SKM-1 (cell line): ENCODE results near the gene MIOX.
"Not testable (repeated sequence)": the region's sequence is repeated elsewhere in the genome, so short reads cannot be mapped to it uniquely, and the experiment has no call there.

Source experiments
- DNase-seq: peaks from one replicate; lab custom pipeline; 2025; ENCODE audit not compliant: unreplicated experiment; lab: John Stamatoyannopoulos, UW

MIOX gene

GRCh38 chr22:50528682-50529415 lies 42.2 kb downstream of the MIOX start:
- no peak for DNase-seq

- DNase-seq = no peak
These were observed 42.8 kb downstream of the MIOX start for GRCh38 chr22:50529416-50529896.

- DNase-seq = peak; percentile 58
These were observed 43.4 kb downstream of the MIOX start, which contains the start of gene TYMP for GRCh38 chr22:50529897-50530579. TYMP (minus strand) TSS chr22:50530012; CDS start chr22:50529709, 303 bp downstream.

- no peak for DNase-seq
These were observed 43.9 kb downstream of the MIOX start for GRCh38 chr22:50530580-50530876.

- DNase-seq = no peak
These were observed 44.4 kb downstream of the MIOX start for GRCh38 chr22:50530877-50531545.

GRCh38 chr22:50531546-50531961 lies 44.9 kb downstream of the MIOX start:
- no peak for DNase-seq

GRCh38 chr22:50531962-50532674 lies 45.5 kb downstream of the MIOX start:
- no peak for DNase-seq

GRCh38 chr22:50532824-50533796 lies 46.5 kb downstream of the MIOX start:
- DNase-seq = no peak

- DNase-seq = not testable (repeated sequence)
These were observed 47.4 kb downstream of the MIOX start for GRCh38 chr22:50533856-50534711.

- DNase-seq = no peak
These were observed 48.5 kb downstream of the MIOX start for GRCh38 chr22:50535113-50535512.

- DNase-seq = no peak
These were observed 49.6 kb downstream of the MIOX start for GRCh38 chr22:50536226-50536625.

- DNase-seq = no peak
These were observed 51.1 kb downstream of the MIOX start for GRCh38 chr22:50537765-50538164.
